ENCODE data around the gene WDR72. TPM values are rescaled to one million over a fixed set of nuclear protein-coding genes. Genes with fewer than 3 reads are reported as not detected.
"Not testable (repeated sequence)": the region's sequence is repeated elsewhere in the genome, so short reads cannot be mapped to it uniquely, and the experiment has no call there.

WDR72 gene
- total RNA-seq, 4 donors from 2014 or later: 1.0 to 8.6 (median 4.4) TPM

DNA sequence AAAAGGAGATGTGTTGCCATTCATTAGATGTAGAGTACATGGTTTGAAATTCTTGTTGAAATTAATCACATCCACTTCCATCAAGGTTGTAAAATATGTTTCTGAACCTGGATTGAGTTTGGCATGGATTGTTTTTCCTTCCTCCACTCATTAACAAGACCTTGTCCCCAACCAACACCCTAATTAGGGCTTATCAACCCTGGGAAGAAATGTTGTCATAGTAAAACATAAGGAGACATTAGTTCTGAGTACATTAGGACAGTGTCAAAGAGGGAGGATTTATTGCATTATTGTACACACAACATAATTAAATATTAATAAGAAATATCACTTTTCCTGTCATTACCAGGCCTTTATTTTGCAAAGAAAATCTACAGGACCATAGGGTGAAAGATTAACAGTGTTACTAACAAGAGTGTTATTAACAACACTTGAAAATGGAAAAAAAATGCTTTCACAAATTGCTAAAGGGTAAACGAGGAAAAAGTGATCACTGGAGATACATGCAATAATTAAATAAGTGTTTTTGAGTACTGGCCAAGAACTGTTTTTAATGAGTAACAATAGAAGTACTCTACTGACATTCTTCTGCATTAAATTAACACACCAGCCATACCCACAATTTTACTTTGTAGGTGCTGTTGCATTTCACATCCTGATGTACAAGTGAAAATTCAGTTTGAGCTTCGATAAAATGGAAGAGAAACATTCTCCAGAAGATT is 30.4 kb upstream of the WDR72 start:
- WGBS: 46% methylated on average over 2 of the region's 2 CpGs
- TF ChIP-seq, protein P1, sequence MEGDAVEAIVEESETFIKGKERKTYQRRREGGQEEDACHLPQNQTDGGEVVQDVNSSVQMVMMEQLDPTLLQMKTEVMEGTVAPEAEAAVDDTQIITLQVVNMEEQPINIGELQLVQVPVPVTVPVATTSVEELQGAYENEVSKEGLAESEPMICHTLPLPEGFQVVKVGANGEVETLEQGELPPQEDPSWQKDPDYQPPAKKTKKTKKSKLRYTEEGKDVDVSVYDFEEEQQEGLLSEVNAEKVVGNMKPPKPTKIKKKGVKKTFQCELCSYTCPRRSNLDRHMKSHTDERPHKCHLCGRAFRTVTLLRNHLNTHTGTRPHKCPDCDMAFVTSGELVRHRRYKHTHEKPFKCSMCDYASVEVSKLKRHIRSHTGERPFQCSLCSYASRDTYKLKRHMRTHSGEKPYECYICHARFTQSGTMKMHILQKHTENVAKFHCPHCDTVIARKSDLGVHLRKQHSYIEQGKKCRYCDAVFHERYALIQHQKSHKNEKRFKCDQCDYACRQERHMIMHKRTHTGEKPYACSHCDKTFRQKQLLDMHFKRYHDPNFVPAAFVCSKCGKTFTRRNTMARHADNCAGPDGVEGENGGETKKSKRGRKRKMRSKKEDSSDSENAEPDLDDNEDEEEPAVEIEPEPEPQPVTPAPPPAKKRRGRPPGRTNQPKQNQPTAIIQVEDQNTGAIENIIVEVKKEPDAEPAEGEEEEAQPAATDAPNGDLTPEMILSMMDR (IDR thresholded peaks at IDR 0.05): no peak
- TF ChIP-seq EP300 (IDR thresholded peaks at IDR 0.05) (no peak), POLR2A (IDR thresholded peaks at IDR 0.05) (no peak), POLR2AphosphoS5 (IDR thresholded peaks at IDR 0.05) (no peak)
- no peaks in the 10 kb centered on the region for H3K4me1 ChIP-seq
- H3K27me3 ChIP-seq: no peaks in the 10 kb centered on the region
- no peak overlapping the region for H3K4me3 ChIP-seq
- H3K9me3 ChIP-seq: no peaks in the 10 kb centered on the region
- H3K36me3 ChIP-seq: no peaks in the 10 kb centered on the region
- no peak for DNase-seq (ENCODE audit: low spot score in 2 of 2)
- H3K27ac ChIP-seq: no peak overlapping the region

DNA sequence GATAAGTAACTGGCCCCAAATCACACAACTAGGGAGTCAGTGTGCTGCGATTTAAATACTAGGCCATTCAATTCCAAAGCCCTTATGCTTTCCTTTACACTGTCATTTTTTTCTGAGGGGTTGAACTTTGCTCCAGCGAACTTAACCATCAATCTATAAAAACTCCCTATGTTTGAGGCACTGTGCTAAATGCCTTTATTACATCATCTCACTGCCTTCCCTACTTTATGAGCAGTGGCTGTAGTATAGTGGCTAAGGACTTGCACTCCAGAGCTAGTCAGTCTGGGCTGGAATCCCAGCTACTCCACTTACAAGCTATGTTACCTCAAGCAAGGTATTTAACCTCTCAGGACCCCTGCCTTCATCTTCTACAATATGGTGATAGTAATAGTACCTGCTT is 26.9 kb upstream of the WDR72 start:
- H3K36me3 ChIP-seq: no peaks in the 10 kb centered on the region
- H3K27me3 ChIP-seq: no peaks in the 10 kb centered on the region
- no peaks in the 10 kb centered on the region for H3K9me3 ChIP-seq
- no peaks in the 10 kb centered on the region for H3K4me1 ChIP-seq
- no peak overlapping the region for H3K4me3 ChIP-seq
- H3K27ac ChIP-seq: no peak overlapping the region
- no peak for DNase-seq (ENCODE audit: low spot score in 2 of 2)
- WGBS: 78% methylated on average over 2 of the region's 2 CpGs
- TF ChIP-seq, protein P1 (IDR thresholded peaks at IDR 0.05): no peak
- TF ChIP-seq EP300 (IDR thresholded peaks at IDR 0.05): no peak
- no peak for TF ChIP-seq POLR2A (IDR thresholded peaks at IDR 0.05)
- no peak for TF ChIP-seq POLR2AphosphoS5 (IDR thresholded peaks at IDR 0.05)

DNA sequence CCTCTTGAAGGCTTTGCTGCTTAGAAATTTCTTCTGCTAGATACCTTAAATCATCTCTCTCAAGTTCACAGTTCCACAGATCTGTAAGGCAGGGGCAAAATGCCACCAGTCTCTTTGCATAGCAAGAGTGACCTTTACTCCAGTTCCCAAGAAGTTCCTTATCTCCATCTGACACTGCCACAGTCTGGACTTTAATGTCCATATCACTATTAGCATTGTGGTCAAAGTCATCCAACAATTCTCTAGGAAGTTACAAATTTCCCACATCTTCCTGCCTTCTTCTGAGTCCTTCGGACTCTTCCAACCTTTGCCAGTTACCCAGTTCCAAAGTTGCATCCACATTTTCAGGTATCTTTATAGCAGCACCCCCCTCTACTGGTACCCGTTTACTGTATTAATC is 25.8 kb upstream of the WDR72 start:
- H3K36me3 ChIP-seq; H3K27ac ChIP-seq; H3K27me3 ChIP-seq; H3K4me1 ChIP-seq; H3K9me3 ChIP-seq; H3K4me3 ChIP-seq; DNase-seq (ENCODE audit: low spot score in 2 of 2): not testable (repeated sequence)
- WGBS: 98% methylated on average over 2 of the region's 2 CpGs

DNA sequence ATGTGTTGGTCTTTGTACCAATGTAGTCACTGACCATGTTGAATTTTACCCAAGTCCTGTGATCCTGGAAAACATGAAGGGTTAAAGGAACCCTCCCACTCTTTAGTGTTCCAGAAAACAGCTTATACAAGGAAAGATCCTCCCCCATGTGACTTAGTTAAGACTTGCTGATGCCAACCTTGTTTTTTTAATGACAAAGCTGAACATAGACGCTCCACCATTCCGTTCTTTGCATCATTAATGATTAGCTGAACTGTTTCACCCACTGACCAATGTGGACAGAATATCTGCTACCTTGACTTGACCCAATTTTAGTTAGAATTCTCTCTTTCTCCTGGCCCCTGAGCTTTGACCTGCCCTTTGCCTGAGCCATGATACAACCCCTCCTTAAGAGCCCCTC is 3.5 kb upstream of the WDR72 start:
- Histone ChIP-seq H3K9me3 (no peaks in the 10 kb centered on the region), H3K36me3 (no peaks in the 10 kb centered on the region), H3K27me3 (peaks cover 20% of the 10 kb centered on the region), H3K4me3 (no peak overlapping the region), H3K27ac (no peak overlapping the region), H3K4me1 (peaks cover 10% of the 10 kb centered on the region)
- WGBS: 93% methylated on average over 2 of the region's 2 CpGs
- no peak for TF ChIP-seq POLR2AphosphoS5 (IDR thresholded peaks at IDR 0.05)
- DNase-seq (ENCODE audit: low spot score in 2 of 2): no peak

DNA sequence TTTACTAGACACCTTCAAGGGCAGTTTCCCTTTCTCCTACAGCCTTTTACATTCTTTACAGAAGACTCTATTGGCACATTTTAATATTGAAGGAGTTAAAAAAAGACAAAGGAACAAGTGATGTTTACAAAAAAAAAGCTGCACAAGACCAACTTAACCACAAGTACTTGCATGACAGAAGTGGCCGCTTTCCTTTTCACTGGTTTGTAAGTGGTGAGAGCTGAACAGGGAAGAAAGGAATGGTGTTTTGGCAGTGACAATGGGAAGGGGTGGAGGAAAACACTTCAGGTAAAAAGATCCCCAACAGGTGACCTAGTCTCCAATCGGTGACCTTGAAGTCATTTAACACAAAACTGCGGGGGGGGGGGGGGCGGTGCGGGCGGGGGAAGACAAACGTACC is 1.1 kb downstream of the WDR72 start:
- TF ChIP-seq EP300 (IDR thresholded peaks at IDR 0.05): no peak
- no peak for TF ChIP-seq POLR2A (IDR thresholded peaks at IDR 0.05)
- TF ChIP-seq POLR2AphosphoS5 (IDR thresholded peaks at IDR 0.05): no peak
- H3K9me3 ChIP-seq: no peaks in the 10 kb centered on the region
- WGBS: 25% methylated on average over 5 of the region's 7 CpGs
- DNase-seq (ENCODE audit: low spot score in 2 of 2): no peak
- H3K4me1 ChIP-seq: peaks cover 10% of the 10 kb centered on the region
- no peak overlapping the region for H3K27ac ChIP-seq
- H3K27me3 ChIP-seq: peaks cover 20% of the 10 kb centered on the region
- H3K4me3 ChIP-seq: no peak overlapping the region
- H3K36me3 ChIP-seq: no peaks in the 10 kb centered on the region

DNA sequence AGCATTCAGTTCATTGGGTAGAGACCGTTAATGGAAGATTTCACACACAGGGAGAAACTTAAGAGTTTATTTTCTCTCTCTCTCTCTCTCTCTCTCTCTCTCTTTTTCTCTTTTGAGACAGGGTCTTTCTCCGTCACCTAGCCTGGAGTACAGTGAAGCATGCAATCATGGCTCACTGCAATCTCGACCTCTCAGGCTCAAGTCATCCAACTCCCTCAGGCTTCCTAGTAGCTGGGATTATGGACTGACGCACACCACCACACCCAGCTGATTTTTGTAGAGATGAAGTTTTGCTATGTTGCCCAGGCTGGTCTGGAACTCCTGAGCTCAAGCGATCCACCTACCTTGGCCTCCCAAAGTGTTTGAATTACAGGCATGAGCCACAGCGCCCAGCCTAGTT is 1.6 kb downstream of the WDR72 start:
- Histone ChIP-seq H3K9me3 (no peaks in the 10 kb centered on the region), H3K27me3 (peaks cover 20% of the 10 kb centered on the region), H3K27ac (no peak overlapping the region), H3K4me3 (no peak overlapping the region), H3K36me3 (no peaks in the 10 kb centered on the region), H3K4me1 (peaks cover 10% of the 10 kb centered on the region)
- TF ChIP-seq POLR2AphosphoS5 (IDR thresholded peaks at IDR 0.05) (no peak), EP300 (IDR thresholded peaks at IDR 0.05) (no peak), POLR2A (IDR thresholded peaks at IDR 0.05) (no peak)
- WGBS: 74% methylated on average over 6 of the region's 6 CpGs
- no peak for DNase-seq (ENCODE audit: low spot score in 2 of 2)

DNA sequence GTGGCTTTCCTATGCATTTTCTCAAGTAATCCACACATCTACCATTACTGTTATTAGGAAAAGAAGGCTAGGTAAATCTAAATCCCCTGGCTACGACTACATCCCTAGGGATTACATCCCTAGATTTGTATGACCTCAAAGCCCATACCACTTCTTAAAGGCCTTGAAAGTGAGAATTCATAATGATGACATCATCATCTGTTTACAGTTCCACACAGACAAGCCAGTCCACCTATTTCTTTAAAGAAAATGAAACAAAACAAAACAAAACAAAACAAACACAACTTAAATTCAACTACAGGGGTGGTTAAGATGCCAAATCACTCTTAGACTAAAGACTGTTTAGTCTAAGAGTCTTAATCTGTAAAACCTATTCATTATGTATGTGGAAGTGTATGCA is 5.7 kb downstream of the WDR72 start:
- Histone ChIP-seq H3K4me3 (no peak overlapping the region), H3K36me3 (no peaks in the 10 kb centered on the region), H3K27ac (no peak overlapping the region), H3K27me3 (peaks cover 3% of the 10 kb centered on the region), H3K4me1 (peaks cover under 1% of the 10 kb centered on the region), H3K9me3 (no peaks in the 10 kb centered on the region)
- TF ChIP-seq POLR2AphosphoS5 (IDR thresholded peaks at IDR 0.05) (no peak), EP300 (IDR thresholded peaks at IDR 0.05) (no peak), POLR2A (IDR thresholded peaks at IDR 0.05) (no peak)
- TF ChIP-seq, protein P1 (IDR thresholded peaks at IDR 0.05): no peak
- DNase-seq (ENCODE audit: low spot score in 2 of 2): no peak
- 78% methylated on average over 1 of the region's 1 CpG for WGBS
